ENCODE measurements around the gene LMF1. TPM values are rescaled to one million over a fixed set of nuclear protein-coding genes. Genes with fewer than 3 reads are reported as not detected.

LMF1 gene
- polyA plus RNA-seq, 1 experiment, result 28.9 TPM

- DNase-seq (ENCODE audit: low read depth), result no peak
- TF ChIP-seq CTCF (IDR thresholded peaks at IDR 0.05; ENCODE audit: insufficient read depth, low read depth, low read length), result no peak
- Histone ChIP-seq H3K36me3 (ENCODE audit: control insufficient read depth, insufficient read depth, low read length) (peaks cover 3% of the 10 kb centered on the region; the same call in 1 of the 2 replicates), H3K27me3 (ENCODE audit: control insufficient read depth, insufficient read depth, low read length) (no peaks in the 10 kb centered on the region), H3K4me3 (ENCODE audit: low read depth, low read length) (no peak overlapping the region)
- ChIA-PET POLR2A (no interaction called here), CTCF (no interaction called here)
Measured at GRCh38 chr16:907842-908241, 62.9 kb downstream of the LMF1 start.

- ChIA-PET POLR2A (no interaction called here), CTCF (no interaction called here)
- no peak for TF ChIP-seq CTCF (IDR thresholded peaks at IDR 0.05; ENCODE audit: insufficient read depth, low read depth, low read length)
- Histone ChIP-seq H3K27me3 (ENCODE audit: control insufficient read depth, insufficient read depth, low read length) (no peaks in the 10 kb centered on the region), H3K4me3 (ENCODE audit: low read depth, low read length) (no peak overlapping the region), H3K36me3 (ENCODE audit: control insufficient read depth, insufficient read depth, low read length) (peaks cover 3% of the 10 kb centered on the region; the same call in 1 of the 2 replicates)
- no peak for DNase-seq (ENCODE audit: low read depth)
Measured at GRCh38 chr16:907361-907760, 63.4 kb downstream of the LMF1 start.

- no peak for DNase-seq (ENCODE audit: low read depth)
- Histone ChIP-seq H3K4me3 (ENCODE audit: low read depth, low read length) (no peak overlapping the region), H3K36me3 (ENCODE audit: control insufficient read depth, insufficient read depth, low read length) (peaks cover 3% of the 10 kb centered on the region; the same call in 1 of the 2 replicates), H3K27me3 (ENCODE audit: control insufficient read depth, insufficient read depth, low read length) (no peaks in the 10 kb centered on the region)
- ChIA-PET CTCF (no interaction called here), POLR2A (no interaction called here)
- TF ChIP-seq CTCF (IDR thresholded peaks at IDR 0.05; ENCODE audit: insufficient read depth, low read depth, low read length), result no peak
Measured at GRCh38 chr16:906296-906695, 64.5 kb downstream of the LMF1 start.

- Histone ChIP-seq H3K36me3 (ENCODE audit: control insufficient read depth, insufficient read depth, low read length) (no peaks in the 10 kb centered on the region), H3K27me3 (ENCODE audit: control insufficient read depth, insufficient read depth, low read length) (no peaks in the 10 kb centered on the region), H3K4me3 (ENCODE audit: low read depth, low read length) (no peak overlapping the region)
- ChIA-PET POLR2A (no interaction called here), CTCF (interaction anchor here (0.6 kb wide), 1 partner anchor 155 kb away, joined by 3 read pairs; no protein-coding TSS in a partner anchor)
- DNase-seq (ENCODE audit: low read depth), result no peak
- no peak for TF ChIP-seq CTCF (IDR thresholded peaks at IDR 0.05; ENCODE audit: insufficient read depth, low read depth, low read length)
Measured at GRCh38 chr16:901715-902601, 68.8 kb downstream of the LMF1 start.

GRCh38 chr16:901149-901548 lies 69.6 kb downstream of the LMF1 start:
- no peak for DNase-seq (ENCODE audit: low read depth)

More at GRCh38 chr16:901149-901548, 69.6 kb downstream of the LMF1 start:
- H3K4me3 ChIP-seq (ENCODE audit: low read depth, low read length), result no peak overlapping the region
- ChIA-PET CTCF (no interaction called here), POLR2A (no interaction called here)
- H3K27me3 ChIP-seq (ENCODE audit: control insufficient read depth, insufficient read depth, low read length), result no peaks in the 10 kb centered on the region
- H3K36me3 ChIP-seq (ENCODE audit: control insufficient read depth, insufficient read depth, low read length), result no peaks in the 10 kb centered on the region
- no peak for TF ChIP-seq CTCF (IDR thresholded peaks at IDR 0.05; ENCODE audit: insufficient read depth, low read depth, low read length)

All from BJ (cell line).